GM19372 (cell line): ENCODE data around the gene ST6GALNAC4.

Experiments used
- ATAC-seq: cut with Tn5 transposase; IDR thresholded peaks from one replicate; pipeline ENCODE4 v1.9.1; 2021; ENCODE audit warnings: mild to moderate bottlenecking, low read depth, moderate library complexity; ENCODE audit not compliant: unreplicated experiment

Gene ST6GALNAC4

GRCh38 chr9:127916720-127917581 lies at the start of gene ST6GALNAC4:
TSS of gene ST6GALNAC4 (minus strand) at chr9:127917041. CDS start at chr9:127916419, 622 bp downstream.
- peak; percentile 78 for ATAC-seq

GRCh38 chr9:127965953-127966352 lies 49.1 kb upstream of the ST6GALNAC4 start:
- ATAC-seq, result no peak

- ATAC-seq, result no peak
Observed at GRCh38 chr9:127963359-127964064, 46.7 kb upstream of the ST6GALNAC4 start.

GRCh38 chr9:127963041-127963358 lies 46.2 kb upstream of the ST6GALNAC4 start:
- no peak for ATAC-seq

- no peak for ATAC-seq
Observed at GRCh38 chr9:127962278-127962677, 45.4 kb upstream of the ST6GALNAC4 start.

GRCh38 chr9:127961613-127962155 lies 44.8 kb upstream of the ST6GALNAC4 start:
- no peak for ATAC-seq

GRCh38 chr9:127961155-127961490 lies 44.3 kb upstream of the ST6GALNAC4 start:
- ATAC-seq, result no peak

- no peak for ATAC-seq
Observed at GRCh38 chr9:127960410-127961154, 43.7 kb upstream of the ST6GALNAC4 start.

- no peak for ATAC-seq
Observed at GRCh38 chr9:127959841-127960409, 43.1 kb upstream of the ST6GALNAC4 start.

GRCh38 chr9:127959398-127959797 lies 42.6 kb upstream of the ST6GALNAC4 start:
- ATAC-seq, result no peak

GRCh38 chr9:127958728-127959127 lies 41.9 kb upstream of the ST6GALNAC4 start:
- ATAC-seq, result no peak

GRCh38 chr9:127955294-127956015 lies 38.6 kb upstream of the ST6GALNAC4 start:
- ATAC-seq, result no peak

- no peak for ATAC-seq
Observed at GRCh38 chr9:127954831-127955293, 38.0 kb upstream of the ST6GALNAC4 start.

GRCh38 chr9:127953768-127954505 lies 37.1 kb upstream of the ST6GALNAC4 start:
- no peak for ATAC-seq

- no peak for ATAC-seq
Observed at GRCh38 chr9:127953154-127953553, 36.3 kb upstream of the ST6GALNAC4 start.

GRCh38 chr9:127950513-127951289 lies 33.9 kb upstream of the ST6GALNAC4 start:
- no peak for ATAC-seq

- no peak for ATAC-seq
Observed at GRCh38 chr9:127949827-127950512, 33.1 kb upstream of the ST6GALNAC4 start.
